Panc1 (cell line): ENCODE results near the gene VPS41. TPM values are rescaled to one million over a fixed set of nuclear protein-coding genes. Genes with fewer than 3 reads are reported as not detected.

Source experiments
- ATAC-seq: fragments of 200-7000 bp; cut with Tn5 transposase; 2 replicates; pipeline ENCODE4 v1.9.1; 2020; ENCODE audit warnings: mild to moderate bottlenecking, moderate library complexity
- BruUV-seq: library from RNA; stranded (reverse); fragments of 400-500 nt; replicated peaks from 2 replicates; lab custom pipeline; 2021; lab: Mats Ljungman, UMichigan
- CTCF ChIA-PET: fragments of 300-600 bp; sonication (Branson Sonifier 250); formaldehyde crosslinking; loops from one replicate; lab custom pipeline; 2022; ENCODE audit warnings: antibody characterized with exemption; lab: Charles Lee
- POLR2A ChIA-PET: fragments of 300-600 bp; sonication (Branson Sonifier 250); formaldehyde crosslinking; loops from one replicate; lab custom pipeline; 2022; ENCODE audit warnings: antibody characterized with exemption; lab: Charles Lee
- DNase-seq: peaks from one replicate; pipeline ENCODE4 v3.0.0-alpha.2; 2010; ENCODE audit warnings: low read depth, low spot score
- H3K27ac ChIP-seq: 2 replicates; pipeline ENCODE4 v1.5.1; 2011; ENCODE audit warnings: mild to moderate bottlenecking, low read length, inconsistent platforms
- H3K27me3 ChIP-seq: fragments of 200-500 bp; sonication (Bioruptor generic); 2 replicates; pipeline ENCODE4 v1.6.0; 2014; ENCODE audit warnings: low read length, inconsistent platforms; ENCODE audit not compliant: control insufficient read depth, insufficient read depth
- H3K36me3 ChIP-seq: fragments of 200-500 bp; sonication (Bioruptor generic); 2 replicates; pipeline ENCODE4 v1.5.1; 2014; ENCODE audit warnings: inconsistent platforms, mild to moderate bottlenecking, low read length, moderate library complexity; ENCODE audit not compliant: control insufficient read depth, insufficient read depth
- H3K4me1 ChIP-seq: 2 replicates; pipeline ENCODE4 v1.5.1; 2011; ENCODE audit warnings: inconsistent platforms, mild to moderate bottlenecking, low read length, moderate library complexity; ENCODE audit not compliant: control insufficient read depth, insufficient read depth
- H3K4me3 ChIP-seq, 2 experiments: 2 replicates each; pipeline ENCODE4 v1.5.1; 2011 to 2012; ENCODE audit warnings: low read depth in 2 of 2, low read length in 2 of 2, mild to moderate bottlenecking in 2 of 2, inconsistent platforms in 1 of 2, moderate library complexity in 1 of 2
- H3K9me3 ChIP-seq: fragments of 200-500 bp; sonication (Bioruptor generic); 2 replicates; pipeline ENCODE4 v1.5.1; 2014; ENCODE audit warnings: low read depth, mild to moderate bottlenecking, inconsistent platforms, low read length, moderate library complexity; ENCODE audit not compliant: control insufficient read depth, insufficient read depth
- CTCF ChIP-seq: fragments of 450-650 bp; IDR thresholded peaks from 2 replicates; pipeline ENCODE4 v1.5.1; 2017; ENCODE audit warnings: mild to moderate bottlenecking
- POLR2AphosphoS5 ChIP-seq: IDR thresholded peaks from 2 replicates; pipeline ENCODE4 v1.6.1; 2012; ENCODE audit warnings: mild to moderate bottlenecking, low read depth, low read length, moderate library complexity
- REST ChIP-seq, 2 experiments: IDR thresholded peaks; 2 replicates each; pipeline ENCODE4 v1.6.1; 2011 to 2012; ENCODE audit warnings: low read depth in 2 of 2, control low read depth in 1 of 2, low read length in 1 of 2, mild to moderate bottlenecking in 1 of 2, moderate library complexity in 1 of 2; ENCODE audit not compliant: insufficient read depth in 1 of 2
- SIN3A ChIP-seq: IDR thresholded peaks from 2 replicates; pipeline ENCODE4 v1.6.1; 2012; ENCODE audit warnings: low read depth, mild to moderate bottlenecking, low read length, moderate library complexity, borderline replicate concordance; ENCODE audit not compliant: insufficient read depth
- TCF7L2 ChIP-seq: IDR thresholded peaks from 2 replicates; pipeline ENCODE4 v1.6.1; 2011; ENCODE audit warnings: mild to moderate bottlenecking, low read depth, low read length, inconsistent platforms
- in situ Hi-C: cut with HindIII; loops from 2 replicates; pipeline ENCODE4 v1.10.0; 2016; ENCODE audit warnings: low sequenced_read_pairs, low pct_unique_long_range_greater_than_20kb
- intact Hi-C: fragments of 100-400 bp; cut with micrococcal nuclease; formaldehyde crosslinking; loops from one replicate; pipeline ENCODE4 v1.10.0; 2022; ENCODE audit not compliant: unreplicated experiment
- total RNA-seq: library from RNA; stranded (reverse); gene quantifications from one replicate; pipeline ENCODE4 v1.2.1, GENCODE V29; 2021; ENCODE audit not compliant: unreplicated experiment

VPS41 gene
- total RNA-seq, 1 experiment from 2014 or later: 127 TPM

GRCh38 chr7:38842746-38843145 lies 66.2 kb downstream of the VPS41 start:
- Histone ChIP-seq H3K4me1 (no peaks in the 10 kb centered on the region), H3K27me3 (no peaks in the 10 kb centered on the region), H3K27ac (no peak overlapping the region), H3K4me3 (no peak overlapping the region), H3K9me3 (no peaks in the 10 kb centered on the region), H3K36me3 (no peaks in the 10 kb centered on the region)
- BruUV-seq: no TSS peak
- TF ChIP-seq CTCF (no peak), TCF7L2 (no peak), POLR2AphosphoS5 (no peak), REST (IDR thresholded peaks at IDR 0.05; ENCODE audit: insufficient read depth in 1 of 2, low read depth in 2 of 2, low read length in 1 of 2) (no peak), SIN3A (no peak)
- intact Hi-C loops (no loop called here), in situ Hi-C loops (no loop called here)
- DNase-seq (no peak), ATAC-seq (no peak)
- ChIA-PET POLR2A (no interaction called here), CTCF (no interaction called here)

GRCh38 chr7:38840736-38841460 lies 68.1 kb downstream of the VPS41 start:
- ATAC-seq: no peak

More at GRCh38 chr7:38840736-38841460, 68.1 kb downstream of the VPS41 start:
- H3K4me3 ChIP-seq: no peak overlapping the region
- TF ChIP-seq TCF7L2 (no peak), CTCF (no peak), SIN3A (no peak), POLR2AphosphoS5 (no peak), REST (IDR thresholded peaks at IDR 0.05; ENCODE audit: insufficient read depth in 1 of 2, low read depth in 2 of 2, low read length in 1 of 2) (no peak)
- no peak overlapping the region for H3K27ac ChIP-seq
- H3K4me1 ChIP-seq: no peaks in the 10 kb centered on the region
- H3K27me3 ChIP-seq: no peaks in the 10 kb centered on the region
- in situ Hi-C loops (no loop called here), intact Hi-C loops (no loop called here)
- no peaks in the 10 kb centered on the region for H3K36me3 ChIP-seq
- H3K9me3 ChIP-seq: no peaks in the 10 kb centered on the region
- POLR2A ChIA-PET: no interaction called here
- DNase-seq: no peak
- CTCF ChIA-PET: no interaction called here
- no TSS peak for BruUV-seq
